Body of pancreas (tissue), 4 donors: Measurements from ENCODE around the gene NHP2. TPM values are rescaled to one million over a fixed set of nuclear protein-coding genes. Genes with fewer than 3 reads are reported as not detected.

ENCODE experiments used
- ATAC-seq: fragments of 150-250 bp; one replicate; pipeline ENCODE4 v1.9.1; 2016
- DNase-seq, 4 donors: peaks; one replicate each; pipeline ENCODE4 v3.0.0-alpha.2; 2019
- H3K27ac ChIP-seq, 4 donors: fragments of 200-600 bp; sonication (generic); 1 replicate in 3 of 4; 2 replicates in 1 of 4; pipeline versions ENCODE4 v1.5.1 to v1.6.1; 2016 to 2019; ENCODE audit warnings: mild to moderate bottlenecking in 1 of 4, mixed read lengths in 1 of 4, moderate library complexity in 1 of 4
- H3K27me3 ChIP-seq, 2 donors: fragments of 200-600 bp; sonication (generic); one replicate each; pipeline ENCODE4 v1.6.0; 2016; ENCODE audit warnings: mild to moderate bottlenecking in 1 of 2
- H3K36me3 ChIP-seq, 2 donors: fragments of 200-600 bp; sonication (generic); replicated peaks in 1 of 2; 2 replicates each; pipeline ENCODE4 v1.5.1; 2016; ENCODE audit warnings: low read depth in 2 of 2; ENCODE audit not compliant: insufficient read depth in 1 of 2
- H3K4me1 ChIP-seq: fragments of 200-600 bp; sonication (generic); one replicate; pipeline ENCODE4 v1.6.0; 2016
- H3K4me3 ChIP-seq, 2 donors: fragments of 200-600 bp; sonication (generic); 1 replicate in 1 of 2; 2 replicates in 1 of 2; pipeline ENCODE4 v1.5.1; 2016 to 2019
- H3K9me3 ChIP-seq, 3 donors: fragments of 200-600 bp; sonication (generic); 1 replicate in 2 of 3; 2 replicates in 1 of 3; pipeline ENCODE4 v1.5.1; 2016
- CTCF ChIP-seq, 7 experiments: fragments of 450-650 bp in 4 of 7; fragments of 200-600 bp in 3 of 7; sonication (generic) in 3 of 7; IDR thresholded peaks; one replicate each; pipeline ENCODE4 v1.5.1; 2016 to 2019; ENCODE audit warnings: antibody characterized with exemption in 7 of 7
- POLR2A ChIP-seq, 3 donors: fragments of 450-650 bp; IDR thresholded peaks; one replicate each; pipeline ENCODE4 v1.6.1; 2016; ENCODE audit warnings: antibody characterized with exemption in 3 of 3, mild to moderate bottlenecking in 2 of 3
- WGBS, 2 donors: methylation state at CpG; one replicate each; pipeline ENCODE4 v1.1.5; 2017; 5-methylcytosine and 5-hydroxymethylcytosine counted together
- intact Hi-C: fragments of 100-400 bp; cut with DNase I; formaldehyde crosslinking; loops from one replicate; pipeline ENCODE4 v1.15.1; 2023
- total RNA-seq, 2 donors: library from RNA; depleted of rRNA; stranded (reverse); fragments of >200 nt; gene quantifications; one replicate each; pipeline ENCODE4 v1.1.0, GENCODE V29; 2016

NHP2 gene
- total RNA-seq, 2 donors from 2014 or later = 63.9 to 80.2 TPM

- H3K27me3 ChIP-seq = no peaks in the 10 kb centered on the region
- no peak overlapping the region for H3K27ac ChIP-seq
- WGBS, 2 donors = 36 to 56% methylated on average over 3 to 4 of the region's 4 CpGs
- no peak overlapping the region for H3K4me3 ChIP-seq
- ATAC-seq = no peak
- TF ChIP-seq CTCF (IDR thresholded peaks at IDR 0.05) = no peak
- TF ChIP-seq POLR2A (IDR thresholded peaks at IDR 0.05) = no peak
- H3K9me3 ChIP-seq = no peaks in the 10 kb centered on the region
- DNase-seq = no peak
- no peaks in the 10 kb centered on the region for H3K4me1 ChIP-seq
- H3K36me3 ChIP-seq = no peaks in the 10 kb centered on the region
- intact Hi-C loops = no loop called here
Observed at GRCh38 chr5:178106086-178106485, 47.6 kb downstream of the NHP2 start.

- peak in 1 of 4 donors; percentile 24 for DNase-seq
Observed at GRCh38 chr5:178104492-178104891, 49.2 kb downstream of the NHP2 start.

DNA sequence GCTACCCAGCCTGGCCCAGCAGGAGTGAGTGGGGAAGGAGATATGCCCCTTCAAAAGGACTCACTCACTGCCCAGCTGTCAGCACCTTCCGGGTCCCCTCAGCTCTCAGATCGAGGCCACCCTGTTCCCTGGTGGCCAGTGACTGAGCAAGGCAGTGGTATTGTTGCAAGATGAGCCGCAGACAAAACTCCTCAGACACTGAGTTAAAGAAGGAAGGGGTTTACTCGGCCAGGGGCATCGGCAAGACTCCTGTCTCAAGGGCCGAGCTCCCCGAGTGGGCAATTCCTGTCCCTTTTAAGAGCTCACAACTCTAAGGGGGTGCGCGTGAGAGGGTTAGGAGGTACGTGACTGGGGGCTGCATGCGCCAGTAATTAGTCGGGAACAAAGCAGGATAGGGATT lies 50.1 kb downstream of the NHP2 start:
- H3K36me3 ChIP-seq = no peaks in the 10 kb centered on the region
- no peaks in the 10 kb centered on the region for H3K27me3 ChIP-seq
- H3K9me3 ChIP-seq = no peaks in the 10 kb centered on the region
- WGBS, 2 donors = 82% methylated on average over 11 to 12 of the region's 12 CpGs
- ATAC-seq (no peak), DNase-seq (no peak)
- intact Hi-C loops = no loop called here
- no peak overlapping the region for H3K4me3 ChIP-seq
- H3K27ac ChIP-seq = no peak overlapping the region
- H3K4me1 ChIP-seq = no peaks in the 10 kb centered on the region
- TF ChIP-seq POLR2A (IDR thresholded peaks at IDR 0.05) (no peak), CTCF (IDR thresholded peaks at IDR 0.05) (no peak)

More at GRCh38 chr5:178104492-178104891, 49.2 kb downstream of the NHP2 start:
- H3K9me3 ChIP-seq = no peaks in the 10 kb centered on the region
- no peak overlapping the region for H3K4me3 ChIP-seq
- H3K36me3 ChIP-seq = no peaks in the 10 kb centered on the region
- 21 to 32% methylated on average over 3 to 5 of the region's 5 CpGs for WGBS, 2 donors
- no peaks in the 10 kb centered on the region for H3K27me3 ChIP-seq
- no peaks in the 10 kb centered on the region for H3K4me1 ChIP-seq
- no peak overlapping the region for H3K27ac ChIP-seq
- intact Hi-C loops = no loop called here
- no peak for TF ChIP-seq POLR2A (IDR thresholded peaks at IDR 0.05)
- no peak for ATAC-seq

Other genes with a start within 250 kb of the NHP2 start
- not detected for gene PROP1, start 157.6 kb downstream of the NHP2 start, total RNA-seq
- 1 to 10 TPM in 1 of 2 donors, under 1 TPM in 1; 0.52 to 2.6 TPM for gene N4BP3, start 40.4 kb downstream of the NHP2 start, total RNA-seq
- 10 to 100 TPM; 25.7 to 49.8 TPM for gene RMND5B, start 22.9 kb downstream of the NHP2 start, total RNA-seq
- not detected for gene GMCL2, start 33.5 kb upstream of the NHP2 start, total RNA-seq
- gene HNRNPAB, start 50.6 kb upstream of the NHP2 start, total RNA-seq = 10 to 100 TPM; 42.0 to 73.8 TPM
- gene PHYKPL, start 78.9 kb upstream of the NHP2 start, total RNA-seq = 10 to 100 TPM; 47.0 to 76.5 TPM